Activated naive CD8-positive, alpha-beta T cell treated with anti-CD3 and anti-CD28 coated beads, Interleukin-2, amount 50 U/mL, for 16 hours (primary cell): Measurements from ENCODE around the gene TFPI.

Experiments used
- DNase-seq: peaks from one replicate; pipeline ENCODE4 v3.0.0-alpha.2; 2020; ENCODE audit warnings: low read depth, low spot score

TFPI gene

GRCh38 chr2:187466129-187466792 is 88.0 kb downstream of the TFPI start:
- DNase-seq, result no peak

DNA sequence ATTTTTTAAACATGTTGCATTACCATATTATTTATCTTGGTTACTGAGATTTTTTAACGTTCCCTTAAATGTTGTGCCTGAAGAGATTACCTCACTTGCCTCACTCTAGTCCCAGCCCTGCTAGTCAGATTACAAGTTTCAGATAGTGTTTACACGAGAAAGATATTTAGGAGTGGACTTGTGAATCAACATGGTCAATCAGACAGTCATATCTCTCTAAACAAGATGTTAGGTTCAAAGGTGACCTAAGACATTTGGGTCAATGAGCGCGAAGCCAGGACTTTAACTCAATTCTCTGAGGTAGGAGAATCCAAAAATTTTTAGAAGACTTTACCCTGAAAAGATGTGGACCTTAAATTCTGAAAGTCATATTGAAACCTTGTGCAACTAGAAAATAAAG is 91.4 kb downstream of the TFPI start:
- no peak for DNase-seq

DNA sequence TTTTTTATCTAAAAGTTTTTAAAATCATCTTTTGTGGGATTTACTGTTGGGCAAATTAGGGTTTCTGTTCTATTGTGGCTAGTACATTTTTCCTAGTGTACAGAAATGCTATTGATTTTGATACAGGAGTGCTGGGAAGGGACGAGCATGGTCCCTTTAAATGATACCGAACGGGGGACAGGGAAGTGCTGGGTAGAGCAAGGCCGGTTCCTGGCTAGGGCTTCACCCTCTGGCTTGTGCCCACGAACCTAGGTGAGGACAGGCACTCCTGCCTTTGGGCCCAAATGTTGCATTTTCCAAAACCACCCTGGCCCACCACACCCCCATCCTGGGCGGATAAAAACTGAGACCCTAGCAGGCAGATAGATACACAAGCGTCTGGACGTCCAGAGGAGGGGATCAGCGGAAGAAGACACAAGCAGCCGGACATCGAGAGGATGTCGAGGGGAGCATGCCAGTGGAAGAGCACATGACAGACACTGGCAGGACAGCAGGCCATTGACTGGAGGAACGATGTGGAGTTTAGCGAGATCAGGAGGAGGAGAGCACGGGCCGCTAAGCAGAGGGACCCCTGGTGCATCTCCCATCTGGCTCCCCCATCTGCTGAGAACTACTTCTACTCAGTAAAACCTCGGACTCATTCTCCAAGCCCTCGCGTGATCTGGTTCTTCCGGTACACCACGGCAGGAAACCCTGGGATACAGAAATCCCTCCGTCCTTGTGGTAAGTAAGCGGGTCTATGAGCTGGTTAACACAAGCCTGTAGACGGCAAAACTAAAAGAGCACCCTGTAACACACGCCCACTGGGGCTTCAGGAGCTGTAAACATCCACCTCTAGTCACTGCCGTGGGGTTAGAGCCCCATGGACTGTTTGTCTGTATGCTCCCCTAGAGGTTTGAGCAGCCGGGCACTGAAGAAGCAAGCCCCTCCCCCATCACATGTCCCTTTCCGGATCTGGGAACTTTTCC is 92.7 kb downstream of the TFPI start:
- no peak for DNase-seq

- DNase-seq, result no peak
These were observed 95.0 kb downstream of the TFPI start for GRCh38 chr2:187459256-187459655.

DNA sequence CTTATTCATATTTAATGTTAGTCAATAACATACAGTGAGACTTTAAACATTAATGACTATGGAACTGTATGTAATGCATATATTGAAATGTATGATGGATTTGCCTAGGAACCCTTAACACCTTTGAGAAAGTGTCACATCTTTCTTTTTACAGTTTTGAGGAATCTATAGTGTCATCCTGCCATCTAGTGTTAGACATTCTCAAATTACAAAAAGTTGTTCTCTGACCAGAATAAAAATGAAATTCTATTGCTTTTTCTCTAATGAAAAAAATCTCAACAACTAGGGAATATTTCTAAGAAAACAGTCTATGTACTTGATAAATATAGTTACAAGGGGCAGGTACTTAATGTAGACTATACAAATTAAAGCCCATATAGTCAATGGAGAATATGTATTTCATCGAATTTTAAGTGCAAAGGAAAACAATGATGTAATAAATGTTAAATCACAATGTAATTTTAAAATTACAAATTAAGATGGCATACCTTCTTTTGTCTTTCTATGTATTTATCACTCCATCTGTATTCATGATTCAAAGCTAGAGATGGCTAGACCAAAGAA is 101.1 kb downstream of the TFPI start:
- no peak for DNase-seq

DNA sequence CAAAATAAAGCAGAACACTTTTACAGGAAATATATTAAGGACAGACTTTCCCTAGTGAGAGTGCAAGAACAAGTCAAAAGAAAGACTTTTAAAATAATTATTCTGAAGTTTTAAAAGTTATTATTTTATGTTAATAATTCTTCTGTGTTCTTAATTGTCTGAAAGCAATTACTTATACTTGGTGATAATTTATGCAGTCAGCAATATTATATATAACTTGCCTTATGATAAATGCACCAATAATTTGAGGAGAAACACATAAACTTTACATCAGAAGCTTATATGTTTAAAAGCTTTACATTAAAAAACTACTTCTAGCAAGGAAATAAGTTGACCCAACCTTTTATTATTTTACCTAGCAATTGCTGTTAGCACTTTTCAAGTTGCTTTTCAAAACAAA is 102.7 kb downstream of the TFPI start:
- no peak for DNase-seq

DNA sequence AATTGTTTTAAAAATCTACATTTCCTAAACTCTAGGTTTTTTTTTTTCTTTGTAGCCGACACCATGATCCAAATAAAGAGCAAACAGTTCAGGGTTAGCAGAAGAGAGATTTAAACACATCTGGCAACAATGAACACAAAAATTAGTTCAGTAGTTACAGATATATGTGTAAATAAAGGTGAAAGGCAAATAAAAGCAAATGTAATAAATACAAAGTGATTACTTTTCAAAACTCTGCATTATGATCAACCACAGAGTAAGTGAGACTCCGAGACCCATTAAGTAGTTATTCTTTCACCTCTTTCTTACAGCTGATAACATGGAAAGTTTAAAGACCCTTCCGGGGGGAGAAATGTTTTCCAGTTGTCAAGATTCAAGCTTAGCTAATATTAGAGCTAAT is 106.9 kb downstream of the TFPI start:
- no peak for DNase-seq

- DNase-seq, result no peak
These were observed 107.5 kb downstream of the TFPI start for GRCh38 chr2:187446711-187447110.

DNA sequence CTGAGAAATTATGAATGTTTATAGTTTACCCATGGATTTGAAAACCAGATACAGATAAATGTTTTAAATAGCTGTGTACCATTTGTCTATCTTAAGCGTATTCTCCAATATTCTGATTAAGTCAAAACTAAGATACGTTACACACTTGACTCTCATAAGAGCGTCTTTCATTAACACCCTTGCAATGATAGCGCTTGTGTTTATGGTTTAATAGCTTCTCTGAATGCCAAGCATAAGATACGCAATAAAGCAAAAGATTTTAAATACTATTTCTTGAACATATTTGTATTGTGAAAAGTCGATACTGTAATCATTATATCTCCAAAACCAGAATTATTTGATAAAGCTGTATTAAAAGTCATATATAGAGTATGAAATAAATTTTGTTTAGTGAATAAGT is 109.2 kb downstream of the TFPI start:
- no peak for DNase-seq

- DNase-seq, result no peak
These were observed 111.5 kb downstream of the TFPI start for GRCh38 chr2:187442778-187443177.

DNA sequence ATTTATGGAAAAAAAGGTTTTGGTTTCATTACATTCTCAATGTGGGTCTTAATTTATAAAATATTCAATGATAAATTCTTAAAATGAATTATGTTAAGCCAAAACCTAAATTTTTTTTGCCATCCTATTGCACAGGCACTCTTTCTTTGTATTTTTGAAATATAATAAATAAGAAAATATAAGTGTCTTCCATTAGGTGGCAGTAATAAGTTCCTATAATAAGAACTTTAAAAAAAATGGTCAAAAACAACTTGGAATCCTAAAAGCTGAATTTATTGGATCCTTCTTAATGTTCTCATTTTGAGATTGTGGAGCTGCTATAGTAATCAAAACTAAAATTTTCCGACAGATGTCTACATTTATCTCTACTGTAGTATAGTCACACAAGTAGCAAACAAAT is 111.9 kb downstream of the TFPI start:
- no peak for DNase-seq

GRCh38 chr2:187440101-187440675 is 114.0 kb downstream of the TFPI start:
- DNase-seq, result no peak

- DNase-seq, result no peak
These were observed 115.8 kb downstream of the TFPI start for GRCh38 chr2:187438455-187438854.

GRCh38 chr2:187435756-187436155 is 118.5 kb downstream of the TFPI start:
- DNase-seq, result no peak

- no peak for DNase-seq
These were observed 119.2 kb downstream of the TFPI start for GRCh38 chr2:187435078-187435477.

GRCh38 chr2:187434342-187434785 is 119.9 kb downstream of the TFPI start:
- DNase-seq, result no peak

- no peak for DNase-seq
These were observed 122.3 kb downstream of the TFPI start for GRCh38 chr2:187431911-187432310.

DNA sequence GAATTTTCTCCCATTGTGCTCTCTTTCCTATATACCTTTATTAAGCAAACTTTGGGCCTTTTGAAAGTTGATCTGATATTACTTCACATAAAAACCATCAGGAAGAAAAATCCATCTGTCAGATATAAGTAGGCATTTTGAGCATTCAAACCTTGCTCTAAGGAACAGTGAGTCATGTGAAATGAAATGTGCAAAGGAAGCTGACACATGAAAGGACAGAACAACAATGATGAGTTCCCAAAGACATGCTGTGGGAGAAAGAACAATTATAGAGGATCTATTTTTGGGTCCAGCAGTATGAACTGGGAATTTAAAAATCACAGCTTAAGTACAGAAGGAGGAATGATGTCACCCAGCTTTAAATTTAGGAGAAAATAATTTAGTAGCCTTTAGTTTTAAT is 124.2 kb downstream of the TFPI start:
- no peak for DNase-seq

DNA sequence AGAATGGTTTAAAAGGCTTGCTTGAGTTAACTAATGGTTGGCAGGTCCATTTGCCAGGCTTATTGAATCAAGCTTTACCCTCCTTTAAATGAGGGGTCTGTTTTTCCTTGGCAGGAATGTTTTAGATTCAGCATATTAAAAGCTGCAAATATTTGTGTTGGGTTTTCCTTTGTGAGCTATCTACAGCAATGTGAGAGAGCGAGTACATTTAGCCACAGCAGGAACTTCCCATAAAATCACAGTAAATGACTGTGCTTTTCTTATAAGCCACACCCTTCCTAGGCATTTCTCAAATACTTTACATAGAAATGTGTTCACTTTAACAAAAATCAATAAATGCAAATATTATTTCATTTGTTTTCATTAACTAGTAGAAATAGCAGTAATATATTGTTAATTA is 130.1 kb downstream of the TFPI start:
- DNase-seq, result no peak

- no peak for DNase-seq
These were observed 132.0 kb downstream of the TFPI start for GRCh38 chr2:187422282-187422681.

DNA sequence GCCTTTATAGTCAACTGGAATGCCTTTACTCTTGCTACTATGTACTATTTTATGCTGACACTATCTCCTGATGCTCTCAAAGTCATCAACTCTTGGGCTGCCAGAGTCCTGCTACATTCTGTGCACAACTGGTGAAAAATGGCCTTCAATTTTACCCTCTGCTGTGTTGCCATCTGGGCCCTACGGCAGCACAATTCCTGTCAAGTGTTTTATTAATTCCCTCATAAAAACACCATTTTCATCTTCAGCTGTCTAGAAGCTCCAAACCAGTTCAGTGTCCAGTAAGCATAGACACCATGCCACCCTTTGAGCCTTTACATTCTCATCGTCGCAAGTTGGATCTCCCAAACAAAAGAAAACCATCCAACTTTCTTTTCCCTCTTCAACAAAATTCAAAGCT is 132.7 kb downstream of the TFPI start:
- DNase-seq, result no peak

DNA sequence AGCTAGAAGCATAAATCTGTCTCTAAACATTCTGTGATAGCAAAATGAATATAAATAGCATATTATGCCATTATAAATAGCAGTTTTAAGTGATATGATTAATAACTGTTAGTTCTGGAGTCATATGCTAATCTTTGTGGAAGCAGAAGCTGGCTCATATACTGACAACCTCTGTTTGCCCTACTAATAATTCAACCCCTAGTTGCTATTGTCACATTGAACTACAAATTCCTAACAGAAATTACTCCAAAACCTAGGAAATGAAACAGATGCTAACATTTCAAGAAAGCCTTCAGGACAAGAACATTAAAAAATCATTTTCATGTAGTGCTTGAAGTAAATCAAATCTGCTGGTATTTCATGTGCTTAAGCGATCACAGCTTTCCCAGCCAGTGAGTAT is 134.4 kb downstream of the TFPI start:
- no peak for DNase-seq
